Measurements from ENCODE around the gene DTHD1. TPM values are rescaled to one million over a fixed set of nuclear protein-coding genes. Genes with fewer than 3 reads are reported as not detected.

DTHD1 gene
- total RNA-seq, 1 donor from 2014 or later, result 0.49 TPM

- DNase-seq, result no peak
- Mint-ChIP-seq H3K27me3 (peaks cover under 1% of the 10 kb centered on the region), H3K27ac (peak overlapping the region; percentile 22), H3K36me3 (ENCODE audit: low read depth) (no peaks in the 10 kb centered on the region), H3K4me1 (peaks cover 28% of the 10 kb centered on the region), H3K4me3 (no peak overlapping the region), H3K9me3 (peaks cover 3% of the 10 kb centered on the region)
- intact Hi-C loops (cut with micrococcal nuclease), result no loop called here
These were observed 27.0 kb upstream of the DTHD1 start for GRCh38 chr4:36254371-36254770.

- intact Hi-C loops (cut with micrococcal nuclease), result loop anchor here (1.0 kb wide), 6 partner anchors 11 to 93 kb away; partner anchors contain the start of gene ARAP2
- H3K27me3 Mint-ChIP-seq, result no peaks in the 10 kb centered on the region
- H3K4me3 Mint-ChIP-seq, result peak overlapping the region; percentile 70
- peak; percentile 91 for DNase-seq
- peak overlapping the region; percentile 91 for H3K27ac Mint-ChIP-seq
- H3K9me3 Mint-ChIP-seq, result peaks cover 3% of the 10 kb centered on the region
- H3K4me1 Mint-ChIP-seq, result peaks cover 28% of the 10 kb centered on the region
- H3K36me3 Mint-ChIP-seq (ENCODE audit: low read depth), result no peaks in the 10 kb centered on the region
These were observed 25.8 kb upstream of the DTHD1 start for GRCh38 chr4:36255577-36255976.

- peak overlapping the region; percentile 73 for H3K4me3 Mint-ChIP-seq
- H3K27me3 Mint-ChIP-seq, result no peaks in the 10 kb centered on the region
- H3K4me1 Mint-ChIP-seq, result peaks cover 28% of the 10 kb centered on the region
- intact Hi-C loops (cut with micrococcal nuclease), result no loop called here
- peak overlapping the region; percentile 88 for H3K27ac Mint-ChIP-seq
- peaks cover 2% of the 10 kb centered on the region for H3K36me3 Mint-ChIP-seq (ENCODE audit: low read depth)
- DNase-seq, result peak; percentile 69
- peaks cover 8% of the 10 kb centered on the region for H3K9me3 Mint-ChIP-seq
These were observed 25.0 kb upstream of the DTHD1 start for GRCh38 chr4:36256398-36256891.

GRCh38 chr4:36260731-36261130 is 20.7 kb upstream of the DTHD1 start:
- no peak overlapping the region for H3K4me3 Mint-ChIP-seq
- H3K27me3 Mint-ChIP-seq, result no peaks in the 10 kb centered on the region
- H3K36me3 Mint-ChIP-seq (ENCODE audit: low read depth), result peaks cover 4% of the 10 kb centered on the region
- DNase-seq, result no peak
- peaks cover 20% of the 10 kb centered on the region for H3K4me1 Mint-ChIP-seq
- peaks cover 10% of the 10 kb centered on the region for H3K9me3 Mint-ChIP-seq
- H3K27ac Mint-ChIP-seq, result no peak overlapping the region
- intact Hi-C loops (cut with micrococcal nuclease), result no loop called here

GRCh38 chr4:36264207-36264826 is 17.1 kb upstream of the DTHD1 start:
- Mint-ChIP-seq H3K27me3 (no peaks in the 10 kb centered on the region), H3K27ac (peak overlapping the region; percentile 14), H3K4me1 (peaks cover 35% of the 10 kb centered on the region), H3K9me3 (peaks cover 17% of the 10 kb centered on the region), H3K36me3 (ENCODE audit: low read depth) (peaks cover 4% of the 10 kb centered on the region), H3K4me3 (no peak overlapping the region)
- DNase-seq, result no peak
- intact Hi-C loops (cut with micrococcal nuclease), result no loop called here

- Mint-ChIP-seq H3K27me3 (no peaks in the 10 kb centered on the region), H3K36me3 (ENCODE audit: low read depth) (no peaks in the 10 kb centered on the region), H3K4me1 (peaks cover 39% of the 10 kb centered on the region), H3K27ac (peak overlapping the region; percentile 39), H3K4me3 (no peak overlapping the region), H3K9me3 (peaks cover 13% of the 10 kb centered on the region)
- DNase-seq, result no peak
- intact Hi-C loops (cut with micrococcal nuclease), result loop anchor here (1.0 kb wide), 1 partner anchor 12 kb away; no protein-coding TSS in a partner anchor
These were observed 13.7 kb upstream of the DTHD1 start for GRCh38 chr4:36267486-36268268.

- H3K36me3 Mint-ChIP-seq (ENCODE audit: low read depth), result no peaks in the 10 kb centered on the region
- H3K4me3 Mint-ChIP-seq, result no peak overlapping the region
- H3K9me3 Mint-ChIP-seq, result peaks cover 12% of the 10 kb centered on the region
- peak overlapping the region; percentile 54 for H3K27ac Mint-ChIP-seq
- DNase-seq, result peak; percentile 83
- intact Hi-C loops (cut with micrococcal nuclease), result loop anchor here (1.0 kb wide), 2 partner anchors 8 to 17 kb away; no protein-coding TSS in a partner anchor
- no peaks in the 10 kb centered on the region for H3K27me3 Mint-ChIP-seq
- H3K4me1 Mint-ChIP-seq, result peaks cover 43% of the 10 kb centered on the region
These were observed 12.3 kb upstream of the DTHD1 start for GRCh38 chr4:36269101-36269500.

GRCh38 chr4:36269533-36270173 is 11.8 kb upstream of the DTHD1 start:
- no peak for DNase-seq
- Mint-ChIP-seq H3K9me3 (peaks cover 10% of the 10 kb centered on the region), H3K27me3 (no peaks in the 10 kb centered on the region), H3K4me3 (no peak overlapping the region), H3K36me3 (ENCODE audit: low read depth) (no peaks in the 10 kb centered on the region), H3K27ac (peak overlapping the region; percentile 54), H3K4me1 (peaks cover 41% of the 10 kb centered on the region)
- intact Hi-C loops (cut with micrococcal nuclease), result loop anchor here (1.0 kb wide), 2 partner anchors 8 to 17 kb away; no protein-coding TSS in a partner anchor

GRCh38 chr4:36273276-36273675 is 8.1 kb upstream of the DTHD1 start:
- Mint-ChIP-seq H3K4me3 (no peak overlapping the region), H3K9me3 (peaks cover 3% of the 10 kb centered on the region), H3K36me3 (ENCODE audit: low read depth) (no peaks in the 10 kb centered on the region), H3K4me1 (peaks cover 40% of the 10 kb centered on the region), H3K27me3 (no peaks in the 10 kb centered on the region), H3K27ac (peak overlapping the region; percentile 51)
- no peak for DNase-seq
- intact Hi-C loops (cut with micrococcal nuclease), result no loop called here

GRCh38 chr4:36274158-36274557 is 7.3 kb upstream of the DTHD1 start:
- H3K27ac Mint-ChIP-seq, result no peak overlapping the region
- H3K4me3 Mint-ChIP-seq, result no peak overlapping the region
- no peak for DNase-seq
- intact Hi-C loops (cut with micrococcal nuclease), result no loop called here
- peaks cover 38% of the 10 kb centered on the region for H3K4me1 Mint-ChIP-seq
- H3K9me3 Mint-ChIP-seq, result peaks cover 3% of the 10 kb centered on the region
- H3K36me3 Mint-ChIP-seq (ENCODE audit: low read depth), result no peaks in the 10 kb centered on the region
- no peaks in the 10 kb centered on the region for H3K27me3 Mint-ChIP-seq

- intact Hi-C loops (cut with micrococcal nuclease), result loop anchor here (1.0 kb wide), 2 partner anchors 8 to 22 kb away; no protein-coding TSS in a partner anchor
- Mint-ChIP-seq H3K4me1 (peaks cover 65% of the 10 kb centered on the region), H3K27ac (peak overlapping the region; percentile 86), H3K4me3 (peak overlapping the region; percentile 60), H3K9me3 (peaks cover 9% of the 10 kb centered on the region), H3K36me3 (ENCODE audit: low read depth) (peaks cover 2% of the 10 kb centered on the region), H3K27me3 (no peaks in the 10 kb centered on the region)
- no peak for DNase-seq
These were observed 3.9 kb upstream of the DTHD1 start for GRCh38 chr4:36277533-36277932.

GRCh38 chr4:36278789-36279188 is 2.6 kb upstream of the DTHD1 start:
- H3K9me3 Mint-ChIP-seq, result peaks cover 12% of the 10 kb centered on the region
- no peak for DNase-seq
- peak overlapping the region; percentile 67 for H3K4me3 Mint-ChIP-seq
- no peaks in the 10 kb centered on the region for H3K27me3 Mint-ChIP-seq
- intact Hi-C loops (cut with micrococcal nuclease), result loop anchor here (1.0 to 2.0 kb wide), 2 partner anchors 8 to 68 kb away; no protein-coding TSS in a partner anchor
- H3K36me3 Mint-ChIP-seq (ENCODE audit: low read depth), result peaks cover 4% of the 10 kb centered on the region
- H3K4me1 Mint-ChIP-seq, result peaks cover 68% of the 10 kb centered on the region
- peak overlapping the region; percentile 80 for H3K27ac Mint-ChIP-seq

- no peak for DNase-seq
- H3K4me1 Mint-ChIP-seq, result peaks cover 78% of the 10 kb centered on the region
- H3K27ac Mint-ChIP-seq, result peak overlapping the region; percentile 80
- peaks cover 9% of the 10 kb centered on the region for H3K9me3 Mint-ChIP-seq
- H3K4me3 Mint-ChIP-seq, result no peak overlapping the region
- intact Hi-C loops (cut with micrococcal nuclease), result loop anchor here (10.0 kb wide), 1 partner anchor 306 kb away; no protein-coding TSS in a partner anchor
- no peaks in the 10 kb centered on the region for H3K27me3 Mint-ChIP-seq
- H3K36me3 Mint-ChIP-seq (ENCODE audit: low read depth), result peaks cover 5% of the 10 kb centered on the region
These were observed 861 bp upstream of the DTHD1 start for GRCh38 chr4:36280555-36280954.
